Measurements from ENCODE around the gene AQP12B.

- no peak for TF ChIP-seq POLR2AphosphoS5 (IDR thresholded peaks at IDR 0.05; ENCODE audit: low read depth, low read length)
- no peak for TF ChIP-seq POLR2A (IDR thresholded peaks at IDR 0.05; ENCODE audit: low read depth, low read length)
- TF ChIP-seq SPI1 (IDR thresholded peaks at IDR 0.05; ENCODE audit: low read depth, low read length) = no peak
- TF ChIP-seq TAF1 (IDR thresholded peaks at IDR 0.05; ENCODE audit: low read depth, low read length) = no peak
- no peak for TF ChIP-seq PAX5 (IDR thresholded peaks at IDR 0.05; ENCODE audit: insufficient read depth, low read length, severe bottlenecking)
- TF ChIP-seq POU2F2 (IDR thresholded peaks at IDR 0.05; ENCODE audit: low read depth, low read length) = no peak
These were observed 39.4 kb downstream of the AQP12B start for GRCh38 chr2:240643093-240643810.

All from GM12891 (cell line).